ENCODE results near the gene ABHD1.

Gene ABHD1

DNA sequence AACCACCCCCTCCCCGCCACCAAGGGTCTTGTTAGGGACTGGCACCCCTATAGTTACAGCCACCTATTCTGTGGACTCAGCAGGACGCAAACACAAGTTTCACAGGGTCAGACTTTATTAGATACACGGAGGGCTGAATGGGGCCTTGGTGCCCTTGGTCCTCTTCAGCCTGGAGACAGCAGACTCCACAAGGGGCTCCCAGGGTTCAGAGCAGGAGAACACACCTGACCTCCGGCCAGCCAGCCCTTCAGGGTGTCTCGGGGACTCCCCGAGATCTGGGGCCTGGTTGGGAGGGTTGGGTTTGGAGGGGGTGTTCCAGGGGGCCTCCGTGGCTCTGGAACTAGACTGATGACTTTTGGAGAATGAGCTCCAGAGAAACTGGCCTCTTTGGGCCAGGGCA lies 13.1 kb downstream of the ABHD1 start:
- no peak for DNase-seq (ENCODE audit: low spot score)

DNA sequence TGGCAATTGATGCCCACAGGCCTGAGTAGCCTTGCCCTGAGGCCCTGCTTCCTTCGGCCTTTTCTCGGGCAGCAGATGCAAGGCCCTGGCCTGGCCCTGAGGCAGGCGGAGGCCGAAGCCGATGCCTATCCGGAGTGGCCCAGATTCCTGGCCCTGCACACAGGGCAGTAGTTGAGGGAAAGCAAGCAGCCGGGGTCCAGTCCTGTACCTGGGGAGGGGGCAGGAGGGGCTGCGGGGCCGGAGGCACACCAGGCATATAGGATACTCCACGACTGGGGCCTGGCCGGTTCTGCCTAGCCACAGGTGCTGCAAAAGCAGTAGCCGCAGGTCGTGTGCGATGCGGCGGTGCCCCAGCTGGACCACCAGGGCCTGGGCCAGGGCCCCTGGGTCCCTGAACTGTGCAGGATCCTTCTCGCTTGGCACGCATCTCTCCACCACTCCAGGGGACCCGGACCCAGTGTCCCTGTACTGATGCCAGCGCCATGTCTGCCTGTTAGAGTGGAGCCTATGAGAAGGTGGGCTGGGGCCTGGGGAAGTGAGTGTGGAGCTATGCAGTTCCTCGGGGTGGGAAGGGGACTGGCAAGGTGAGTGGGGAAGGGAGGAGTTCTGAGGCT lies 13.8 kb downstream of the ABHD1 start:
- DNase-seq (ENCODE audit: low spot score) = no peak

DNA sequence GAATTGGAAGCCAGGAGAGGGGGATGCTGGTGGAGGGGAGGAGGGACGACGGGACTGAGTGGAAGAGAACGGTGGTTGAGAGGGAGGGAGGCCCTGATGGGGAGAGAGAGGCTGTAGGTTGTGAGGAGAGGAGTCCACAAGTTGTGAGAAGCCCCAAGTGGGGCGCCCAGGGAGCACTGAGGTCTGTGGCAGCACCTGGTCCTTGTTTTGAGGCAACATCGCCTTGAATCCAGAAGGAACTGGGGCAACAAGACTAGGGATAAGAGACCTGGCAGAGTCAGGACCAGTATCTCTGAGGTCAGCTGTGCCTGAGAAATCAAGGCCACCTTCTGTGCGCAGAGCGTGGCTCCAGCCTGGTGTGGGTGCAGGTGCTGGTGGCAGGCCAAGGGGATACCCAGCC lies 14.5 kb downstream of the ABHD1 start:
- DNase-seq (ENCODE audit: low spot score) = no peak

DNA sequence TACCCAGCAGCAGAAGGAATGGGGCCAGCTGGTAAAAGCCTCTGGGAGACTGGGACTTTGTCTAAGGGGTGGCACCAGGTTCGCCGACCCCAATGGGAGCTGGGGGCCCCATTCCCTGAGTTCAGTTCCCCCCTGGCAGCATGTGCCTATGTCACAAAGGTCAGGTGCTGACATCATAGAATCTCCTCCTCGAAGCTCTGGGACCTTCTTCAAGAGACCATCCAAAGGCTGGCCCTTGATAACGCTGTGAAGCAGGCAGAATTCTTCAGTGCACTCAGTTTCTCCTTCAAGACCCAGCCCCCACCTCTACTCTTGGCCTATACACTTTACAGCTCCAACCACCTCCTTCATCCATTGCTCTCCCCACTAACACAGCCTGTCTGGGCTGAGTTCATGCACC lies 15.7 kb downstream of the ABHD1 start, which contains the start of gene PRR30:
PRR30 (minus strand) TSS at position 101 of the 400 bp plus-strand sequence. CDS start 1,081 bp downstream, outside the sequence.
- no peak for DNase-seq (ENCODE audit: low spot score)

DNA sequence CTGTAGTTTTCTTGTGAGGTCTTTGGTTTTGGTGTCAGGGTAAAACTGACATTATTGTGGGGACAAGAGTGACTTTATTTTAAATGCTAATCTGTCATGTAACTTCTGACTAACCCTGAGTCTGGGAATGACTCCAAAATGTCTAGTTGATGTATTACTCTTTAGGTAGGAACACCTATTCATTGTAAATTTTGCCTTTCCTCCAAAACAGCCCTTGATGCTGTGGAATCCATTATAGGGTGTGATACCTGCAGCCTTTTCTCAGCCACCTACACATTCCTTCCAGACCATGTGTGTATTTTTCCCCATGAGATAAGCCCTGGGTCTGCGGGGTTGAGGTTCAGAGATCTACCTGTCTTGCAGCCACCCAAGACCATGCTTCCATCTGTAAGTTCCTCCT lies 19.7 kb downstream of the ABHD1 start:
- DNase-seq (ENCODE audit: low spot score) = no peak

DNA sequence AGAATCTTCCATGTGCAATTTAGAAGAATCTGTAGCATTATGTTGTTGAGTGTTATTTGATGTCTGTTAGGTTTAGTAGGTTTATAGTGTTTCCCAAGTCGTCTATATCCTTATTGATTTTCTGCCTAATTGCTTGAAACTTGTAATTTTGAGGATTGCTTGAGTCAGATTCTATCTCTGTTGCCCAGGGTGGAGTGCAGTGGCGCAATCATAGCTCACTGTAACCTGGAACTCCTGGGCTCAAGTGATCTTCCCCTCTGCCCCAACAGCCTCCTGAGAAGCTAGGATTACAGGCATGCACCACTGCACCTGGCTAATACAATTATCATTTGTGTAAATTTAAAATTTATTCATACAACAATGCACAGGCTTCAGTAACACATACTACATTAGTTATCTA lies 22.1 kb downstream of the ABHD1 start:
- DNase-seq (ENCODE audit: low spot score) = no peak

DNA sequence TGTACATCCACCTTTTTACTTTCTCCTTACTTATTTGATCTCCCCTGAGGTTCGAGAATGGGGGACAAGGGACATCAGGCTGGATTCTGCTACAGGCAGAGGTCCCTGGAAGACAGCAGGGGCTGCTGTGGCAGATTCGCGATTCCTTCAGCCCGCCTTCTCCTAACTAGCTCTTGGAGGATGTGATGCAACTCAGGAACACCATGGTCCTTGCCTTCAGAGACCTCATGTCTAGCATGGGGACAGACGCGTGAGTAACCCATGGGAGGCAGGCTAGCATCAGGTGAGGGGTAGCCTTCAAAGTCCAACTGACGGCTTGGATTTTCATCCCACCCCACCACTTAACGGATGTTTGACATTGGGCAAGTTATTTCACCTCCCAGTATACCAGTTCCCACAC lies 24.3 kb downstream of the ABHD1 start:
- no peak for DNase-seq (ENCODE audit: low spot score)

DNA sequence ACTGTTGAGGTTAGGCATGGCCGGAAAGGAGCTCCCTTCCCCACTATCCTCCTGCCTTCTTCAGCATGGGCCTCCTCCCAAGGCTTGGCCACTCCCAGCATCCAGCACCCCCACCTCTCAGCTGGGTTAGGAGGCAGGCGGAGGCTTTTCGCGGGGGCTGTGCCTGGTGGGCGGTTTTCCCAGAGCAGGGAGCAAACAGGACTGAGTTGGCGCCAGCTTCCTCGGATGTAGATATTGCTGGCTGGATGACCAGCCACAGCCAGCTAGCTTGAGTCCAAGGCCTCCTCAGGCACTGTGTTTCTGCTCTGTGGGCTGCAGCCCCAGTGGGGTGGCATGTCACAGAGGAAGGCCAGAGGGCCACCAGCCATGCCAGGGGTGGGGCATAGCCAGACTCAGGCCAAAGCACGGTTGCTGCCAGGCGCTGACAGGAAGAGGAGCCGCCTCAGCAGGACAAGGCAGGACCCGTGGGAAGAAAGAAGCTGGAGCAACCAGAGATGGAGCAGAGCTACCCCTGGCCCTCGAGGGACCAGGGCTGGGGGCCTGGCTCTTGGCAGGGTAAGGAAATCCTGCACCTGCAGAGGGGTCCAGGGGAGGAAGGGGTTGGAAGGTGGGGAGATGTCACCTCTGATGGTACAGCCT lies 25.3 kb downstream of the ABHD1 start, which contains the start of gene TCF23:
TCF23 (plus strand) TSS at position 204 of the 639 bp plus-strand sequence; CDS start at position 334, 130 bp downstream.
- DNase-seq (ENCODE audit: low spot score) = no peak

DNA sequence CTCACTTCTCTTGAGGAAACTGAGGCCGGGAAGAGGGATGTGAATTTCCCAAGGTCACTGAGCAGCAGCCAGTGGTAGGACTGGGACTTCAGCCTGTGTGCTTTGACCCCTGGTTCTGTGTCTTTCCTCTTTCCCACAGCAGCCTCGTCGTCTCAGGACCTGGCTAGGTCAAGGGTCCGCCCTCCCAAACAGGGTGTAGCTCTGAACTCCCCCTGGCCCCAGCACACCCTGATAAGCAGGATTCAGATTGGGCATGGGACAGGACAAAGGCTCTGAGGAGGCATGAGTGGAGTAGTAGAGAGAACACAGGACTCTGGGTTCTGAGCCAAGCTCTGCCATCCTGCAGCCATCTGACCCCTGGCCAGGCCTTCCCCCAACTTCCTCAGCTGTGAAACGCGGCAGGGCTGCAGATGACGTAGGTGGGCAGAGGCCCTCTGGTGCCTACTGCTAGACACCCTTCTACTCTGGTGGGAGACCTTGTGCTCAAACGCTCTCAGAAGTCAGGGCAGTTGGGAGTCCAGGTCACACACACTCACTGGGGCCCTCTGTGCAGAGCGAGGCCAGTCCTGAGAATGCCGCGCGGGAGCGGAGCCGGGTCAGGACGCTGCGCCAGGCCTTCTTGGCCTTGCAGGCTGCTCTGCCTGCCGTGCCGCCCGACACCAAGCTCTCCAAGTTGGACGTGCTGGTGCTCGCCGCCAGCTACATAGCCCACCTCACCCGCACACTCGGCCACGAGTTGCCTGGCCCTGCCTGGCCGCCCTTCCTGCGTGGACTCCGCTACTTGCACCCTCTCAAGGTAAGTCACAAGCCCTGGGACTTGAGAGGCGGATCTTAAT lies 26.2 kb downstream of the ABHD1 start:
- DNase-seq (ENCODE audit: low spot score) = no peak

DNA sequence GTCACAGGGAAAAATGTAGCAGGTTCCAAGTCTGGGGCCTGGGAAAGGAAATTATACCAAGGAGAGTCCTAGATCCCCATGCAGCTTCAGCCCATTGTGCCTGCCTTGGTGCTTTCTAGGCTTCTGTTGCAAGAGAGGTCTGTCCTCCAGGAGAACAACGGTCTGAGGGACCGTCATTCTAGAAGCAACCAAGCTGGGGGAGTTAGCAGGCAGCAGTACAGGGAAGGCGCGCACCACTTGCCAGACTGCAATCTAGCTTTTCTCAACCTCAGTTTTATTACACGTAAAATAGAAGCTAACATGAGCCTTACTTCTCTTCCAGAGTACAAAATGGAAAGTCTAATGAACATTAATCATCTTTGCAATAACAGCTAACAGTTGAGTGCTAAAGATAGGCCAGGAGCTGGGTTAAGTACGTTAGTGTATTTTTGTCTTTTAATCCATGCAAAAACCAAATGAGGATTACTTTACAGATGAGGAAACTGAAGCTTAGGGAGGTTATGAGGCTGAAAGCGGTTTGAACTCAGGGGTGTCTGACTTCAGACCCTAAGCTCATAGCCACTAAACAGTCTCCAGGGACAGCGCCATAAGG lies 27.1 kb downstream of the ABHD1 start:
- no peak for DNase-seq (ENCODE audit: low spot score)

DNA sequence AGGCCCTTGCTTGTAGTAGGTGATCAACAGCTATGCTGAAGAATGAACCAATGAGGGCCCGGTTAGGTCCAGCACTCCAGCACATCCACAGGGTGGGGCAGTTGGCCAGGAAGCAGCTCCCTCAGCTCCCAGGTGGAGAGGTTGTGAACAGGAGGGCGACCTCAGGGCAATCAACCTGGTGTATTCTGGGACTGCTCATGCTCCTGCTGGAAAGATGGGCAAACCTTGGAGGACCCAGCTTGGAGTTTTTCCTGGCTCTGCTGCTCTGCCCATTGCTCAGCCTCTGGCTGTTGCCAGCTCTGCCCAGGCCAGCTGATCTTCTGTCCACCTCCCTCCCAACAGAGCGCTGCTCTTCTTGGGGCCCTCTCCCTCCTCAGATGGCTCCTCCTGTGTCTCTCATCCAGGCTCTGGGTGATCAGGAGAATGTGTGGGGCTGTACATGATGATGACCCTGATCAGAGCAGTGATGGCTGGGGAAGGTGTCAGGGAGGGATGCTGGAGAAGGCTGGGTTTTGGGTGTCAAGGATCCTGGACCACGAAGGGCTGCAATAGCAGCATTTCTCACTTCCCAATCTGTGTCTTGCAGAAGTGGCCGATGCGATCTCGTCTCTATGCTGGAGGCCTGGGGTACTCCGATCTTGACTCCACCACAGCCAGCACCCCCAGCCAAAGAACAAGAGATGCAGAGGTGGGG lies 28.6 kb downstream of the ABHD1 start:
- DNase-seq (ENCODE audit: low spot score) = peak; percentile 86

DNA sequence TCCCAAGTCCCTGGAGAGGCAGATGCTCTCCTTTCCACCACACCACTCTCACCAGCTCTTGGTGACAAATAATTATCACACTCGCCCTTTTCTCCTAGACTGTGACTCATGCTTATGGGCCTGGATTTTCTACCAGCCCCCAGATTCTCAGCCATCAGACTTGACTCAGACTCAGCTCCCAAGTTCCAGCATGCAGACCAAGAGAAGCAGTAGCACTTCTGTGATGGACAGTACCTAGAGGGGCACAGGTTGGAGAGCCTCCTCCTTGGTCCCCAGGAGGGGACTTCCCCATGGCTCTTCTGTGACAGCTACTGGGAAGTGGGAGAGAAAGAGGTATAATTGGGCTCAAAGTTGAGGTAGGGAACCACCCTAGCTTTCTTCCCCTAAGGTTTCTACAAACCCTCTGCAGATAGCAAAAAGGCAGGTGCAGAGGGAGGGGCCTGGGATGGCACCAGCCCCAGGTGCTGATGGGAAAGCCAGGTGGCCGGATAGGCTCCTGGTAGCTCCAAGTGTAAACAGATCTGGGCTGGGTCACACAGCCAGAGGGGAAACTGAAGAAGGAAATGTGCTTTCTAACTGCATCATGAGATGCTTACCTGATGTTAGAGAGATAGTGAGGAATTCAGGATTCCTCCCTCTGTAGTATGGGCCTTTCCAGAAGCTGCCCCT lies 29.3 kb downstream of the ABHD1 start:
- peak; percentile 61 for DNase-seq (ENCODE audit: low spot score)

DNA sequence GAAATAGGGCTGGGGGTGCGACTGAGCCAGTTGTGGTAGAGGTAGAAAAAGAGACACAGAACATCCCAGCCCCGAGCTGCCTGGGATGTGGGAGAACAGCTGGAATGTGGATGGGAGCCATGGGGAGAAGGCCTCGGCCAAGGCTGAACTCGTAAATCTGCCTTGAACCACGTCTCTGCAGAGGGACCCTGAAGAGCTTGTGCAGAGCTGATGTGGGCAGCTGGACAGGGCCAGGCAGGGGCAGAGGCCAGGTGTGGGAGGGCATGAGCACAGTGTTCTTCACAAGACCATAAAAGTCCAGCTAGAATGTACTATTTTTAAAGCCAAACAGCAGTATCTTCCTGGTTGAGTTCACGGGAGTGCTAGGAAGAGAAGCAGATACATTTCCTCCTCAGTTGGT lies 30.9 kb downstream of the ABHD1 start:
- no peak for DNase-seq (ENCODE audit: low spot score)

DNA sequence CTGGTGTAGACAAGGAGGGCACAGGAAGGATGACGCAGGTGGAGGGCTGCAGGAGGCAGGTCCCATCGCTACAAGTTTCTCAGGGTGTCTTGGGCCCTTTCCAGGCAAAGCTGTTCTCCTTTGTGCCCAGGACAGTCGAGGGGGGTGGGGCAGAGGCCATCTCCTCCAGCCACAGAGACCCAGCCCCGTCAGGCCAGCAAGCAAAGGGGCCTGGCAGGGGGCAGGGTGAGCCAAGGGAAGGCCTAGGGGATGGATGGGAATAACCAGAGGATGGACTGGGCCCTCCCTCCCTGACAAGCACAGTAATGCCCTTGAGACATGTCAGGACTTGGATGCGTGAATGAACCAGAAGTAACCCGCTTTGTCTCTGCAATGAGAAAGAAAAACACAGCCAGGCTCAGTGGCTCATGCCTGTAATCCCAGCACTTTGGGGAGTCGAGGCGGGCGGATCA lies 31.5 kb downstream of the ABHD1 start:
- DNase-seq (ENCODE audit: low spot score) = no peak

DNA sequence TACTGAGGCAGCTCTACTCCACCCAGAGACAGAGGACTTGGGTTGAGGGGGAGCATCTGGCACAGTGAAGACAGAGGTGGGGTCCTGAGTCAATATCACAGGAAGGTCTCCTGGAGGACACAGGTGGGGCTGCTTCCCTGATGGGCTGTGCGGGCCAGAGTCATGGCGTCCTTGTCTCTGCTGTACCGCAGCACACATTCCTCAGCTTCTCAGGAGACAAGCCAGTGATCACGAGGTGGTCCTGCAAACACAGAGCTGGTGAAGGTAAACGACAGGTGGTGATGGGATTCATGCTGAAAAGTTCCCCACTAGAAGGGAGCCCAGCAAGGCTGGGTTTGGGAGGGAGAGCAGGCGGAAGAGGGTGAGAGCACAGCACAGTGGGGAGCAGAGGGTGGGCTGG lies 34.9 kb downstream of the ABHD1 start:
- DNase-seq (ENCODE audit: low spot score) = no peak

DNA sequence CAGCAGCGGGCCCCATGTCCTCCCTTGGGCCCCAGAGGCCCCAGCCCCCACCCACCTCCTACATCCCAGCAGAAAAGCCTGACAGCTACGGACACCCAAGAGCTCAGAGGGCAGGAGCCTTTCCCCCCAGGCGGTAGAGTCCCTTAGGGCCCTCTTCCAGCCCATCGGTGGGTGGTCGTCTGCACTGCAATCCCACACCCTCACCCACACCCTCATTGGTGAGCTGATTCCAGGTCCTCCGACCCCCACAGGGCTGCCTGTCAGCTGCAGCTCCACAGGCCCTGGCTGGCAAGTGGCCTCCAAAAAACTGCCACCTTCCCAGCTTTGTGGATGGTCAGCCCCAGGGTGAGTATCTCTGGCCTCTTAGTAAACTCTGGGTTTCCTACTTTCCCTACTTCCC lies 35.7 kb downstream of the ABHD1 start:
- DNase-seq (ENCODE audit: low spot score) = no peak

DNA sequence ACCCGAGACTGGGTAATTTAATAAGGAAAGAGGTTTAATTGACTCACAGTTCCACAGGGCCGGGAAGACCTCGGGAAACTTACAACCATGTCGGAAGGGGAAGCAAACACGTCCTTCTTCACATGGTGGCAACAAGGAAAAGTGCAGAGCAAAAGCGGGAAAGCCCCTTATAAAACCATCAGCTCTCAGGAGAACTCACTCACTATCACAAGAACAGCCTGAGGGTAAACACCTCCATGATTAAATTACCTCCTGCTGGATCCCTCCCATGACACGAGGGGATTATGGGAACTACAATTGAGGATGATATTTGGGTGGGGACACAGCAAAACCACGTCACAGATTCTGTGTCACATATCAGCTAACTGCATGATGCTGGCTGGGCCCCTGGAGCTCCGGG lies 36.6 kb downstream of the ABHD1 start:
- DNase-seq (ENCODE audit: low spot score) = no peak

DNA sequence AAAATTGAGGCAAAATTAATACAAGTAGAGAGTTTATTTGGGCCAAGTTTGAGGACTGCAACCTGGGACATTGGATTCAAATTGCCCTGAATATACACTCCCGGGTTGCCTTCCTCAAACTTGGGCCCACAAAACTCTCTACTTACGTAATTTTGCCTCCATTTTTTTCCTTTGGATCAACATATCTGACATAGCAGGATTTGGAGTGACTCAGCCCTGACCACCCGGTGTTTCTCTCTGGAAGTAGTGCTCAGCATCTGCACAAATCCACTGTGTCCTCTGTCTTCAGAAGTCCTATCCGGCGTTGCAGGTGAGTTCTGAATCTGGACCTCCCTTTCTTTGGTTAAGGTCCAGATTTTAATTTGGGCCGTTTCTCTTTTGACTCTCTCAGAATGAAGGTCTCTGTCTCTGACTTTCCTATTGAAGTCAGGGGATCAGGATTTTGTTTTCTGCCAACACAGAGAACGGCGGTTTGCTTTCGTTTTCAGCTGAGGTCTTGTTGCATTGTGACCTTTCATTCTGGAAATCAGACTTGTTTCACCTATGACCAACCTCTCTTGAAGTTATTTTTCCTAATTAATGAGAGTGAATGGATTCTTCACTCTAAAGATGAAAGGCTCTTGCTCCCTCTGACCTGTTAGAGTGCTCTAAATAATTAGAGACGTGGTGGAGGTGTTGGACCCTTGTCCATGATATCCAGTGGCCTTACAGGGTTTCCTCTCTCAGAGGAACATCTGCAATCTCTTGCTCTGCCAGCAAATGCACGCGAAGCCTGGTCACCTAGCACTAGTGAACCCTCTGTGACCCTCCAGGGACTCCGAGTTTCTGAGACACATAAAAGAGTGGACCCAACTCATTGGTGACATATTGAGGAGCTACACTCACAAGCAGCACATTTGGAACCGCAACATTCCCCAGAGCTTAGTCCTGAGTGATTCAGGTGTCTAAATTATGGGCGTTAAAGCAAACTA lies 38.8 kb downstream of the ABHD1 start:
- DNase-seq (ENCODE audit: low spot score) = peak; percentile 70

DNA sequence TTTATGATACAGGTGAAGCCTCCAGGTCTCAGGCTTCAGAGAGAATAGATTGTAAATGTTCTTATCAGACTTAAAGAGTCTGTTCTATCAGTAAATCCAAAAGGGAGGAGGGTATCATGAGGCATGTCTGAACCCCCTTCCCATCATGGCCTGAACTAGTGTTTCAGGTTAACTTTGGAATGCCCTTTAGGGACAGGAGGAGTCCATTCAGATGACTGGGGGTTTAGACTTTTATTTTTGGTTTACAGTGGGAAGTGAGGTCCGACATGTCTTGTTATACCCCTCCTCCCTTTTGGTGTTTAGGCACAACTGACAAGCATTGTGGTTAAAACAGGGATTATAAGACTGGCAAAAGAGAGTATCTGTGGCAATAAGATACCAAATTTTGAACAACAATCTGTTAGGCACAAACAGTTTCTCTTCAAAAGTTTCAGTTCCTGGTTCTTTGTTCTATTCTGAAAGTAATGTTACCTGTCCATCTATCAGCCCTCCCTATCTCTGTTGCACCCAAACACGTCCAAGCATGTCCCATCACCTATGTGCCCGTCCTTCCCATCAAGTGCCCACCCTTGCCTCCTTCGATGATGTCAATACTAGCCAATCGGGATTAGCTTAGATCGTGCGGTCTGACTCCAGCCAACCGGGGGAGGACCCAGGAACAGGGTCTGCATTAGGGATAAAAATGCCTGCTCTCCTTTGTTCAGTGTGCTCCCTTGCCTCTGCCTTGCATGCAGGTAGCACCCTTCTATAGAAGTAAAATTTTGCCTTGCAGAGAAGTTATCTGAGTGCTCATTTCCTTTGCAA lies 41.5 kb downstream of the ABHD1 start:
- DNase-seq (ENCODE audit: low spot score) = no peak

Measured in SW480 (cell line).